ENCODE data around the gene ALDH7A1.

The ALDH7A1 gene

DNA sequence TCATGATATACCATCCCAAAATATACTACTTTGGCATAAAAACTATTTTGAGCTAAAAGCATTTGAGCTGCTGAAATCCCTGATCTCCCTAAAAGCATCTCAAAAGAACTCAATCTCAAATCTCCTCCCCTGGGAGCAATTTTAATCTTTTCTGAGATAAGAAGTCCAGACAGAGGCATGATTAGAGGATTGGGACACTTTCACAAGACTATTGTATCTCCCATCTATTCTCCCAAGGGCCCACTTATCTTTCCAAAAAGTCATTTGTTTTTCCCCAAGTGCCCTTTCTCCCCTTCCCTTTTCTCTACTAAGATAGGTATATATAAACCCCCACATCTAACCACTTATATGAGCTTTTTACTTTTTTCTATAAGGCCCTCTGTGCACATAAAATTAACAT is 79.7 kb downstream of the ALDH7A1 start:
- no peak for TF ChIP-seq CTCF (IDR thresholded peaks at IDR 0.05; ENCODE audit: borderline replicate concordance, insufficient read depth, low read depth, low read length)
- no peak overlapping the region for H3K4me3 ChIP-seq (ENCODE audit: low read depth, low read length)

DNA sequence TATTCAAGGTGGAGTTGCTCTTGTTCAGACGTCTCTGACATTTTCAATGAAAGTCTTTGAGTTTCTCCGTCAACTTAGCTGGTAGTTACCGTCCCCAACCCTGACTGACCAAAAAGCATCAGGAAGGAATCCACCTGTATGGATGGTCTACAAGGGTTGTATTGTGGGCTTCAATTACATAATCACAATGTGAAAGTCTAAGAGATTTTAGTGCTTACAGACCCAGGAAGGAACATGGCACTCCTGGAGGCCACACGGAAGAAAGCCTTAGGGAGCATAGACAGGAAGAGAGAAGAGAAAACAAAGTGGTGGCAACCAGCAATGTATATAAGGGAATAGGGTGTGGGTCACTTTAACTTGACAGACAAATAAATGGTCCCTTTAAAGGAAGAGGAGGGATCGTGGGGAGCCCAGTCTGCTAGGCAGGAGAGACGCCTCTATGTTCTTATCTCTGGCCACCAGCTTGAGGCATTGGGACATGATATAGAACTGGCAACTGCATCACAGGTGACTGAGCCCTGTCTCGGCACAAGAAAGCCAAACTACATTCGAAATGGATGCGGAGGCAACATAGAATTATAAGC is 80.4 kb downstream of the ALDH7A1 start:
- no peak for TF ChIP-seq CTCF (IDR thresholded peaks at IDR 0.05; ENCODE audit: borderline replicate concordance, insufficient read depth, low read depth, low read length)
- H3K4me3 ChIP-seq (ENCODE audit: low read depth, low read length), result no peak overlapping the region

- H3K4me3 ChIP-seq (ENCODE audit: low read depth, low read length), result no peak overlapping the region
- TF ChIP-seq CTCF (IDR thresholded peaks at IDR 0.05; ENCODE audit: borderline replicate concordance, insufficient read depth, low read depth, low read length), result no peak
Observed at GRCh38 chr5:126514131-126514557, 80.9 kb downstream of the ALDH7A1 start.

DNA sequence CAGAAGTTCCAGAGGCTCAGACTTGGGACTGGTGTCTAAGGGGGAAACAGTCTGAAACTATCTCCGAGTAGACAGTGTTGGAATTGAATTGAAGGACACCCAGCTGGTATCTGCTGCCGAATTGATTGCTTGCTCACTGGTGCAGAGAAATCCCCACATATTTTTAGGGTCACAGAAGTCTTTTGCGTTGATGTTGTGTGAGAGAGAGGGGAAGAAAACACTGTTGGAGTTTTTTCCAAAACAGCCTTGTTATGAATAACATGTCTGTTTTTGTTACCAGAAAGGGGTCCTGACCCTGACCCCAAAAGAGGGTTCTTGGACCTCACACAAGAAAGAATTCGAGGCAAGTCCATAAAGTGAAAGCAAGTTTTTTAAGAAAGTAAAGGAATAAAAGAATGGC is 81.3 kb downstream of the ALDH7A1 start:
- no peak for TF ChIP-seq CTCF (IDR thresholded peaks at IDR 0.05; ENCODE audit: borderline replicate concordance, insufficient read depth, low read depth, low read length)

GRCh38 chr5:126513302-126513701 is 81.7 kb downstream of the ALDH7A1 start:
- no peak for TF ChIP-seq CTCF (IDR thresholded peaks at IDR 0.05; ENCODE audit: borderline replicate concordance, insufficient read depth, low read depth, low read length)
- H3K4me3 ChIP-seq (ENCODE audit: low read depth, low read length), result no peak overlapping the region

More for the DNA sequence above, 81.3 kb downstream of the ALDH7A1 start:
- no peak overlapping the region for H3K4me3 ChIP-seq (ENCODE audit: low read depth, low read length)

DNA sequence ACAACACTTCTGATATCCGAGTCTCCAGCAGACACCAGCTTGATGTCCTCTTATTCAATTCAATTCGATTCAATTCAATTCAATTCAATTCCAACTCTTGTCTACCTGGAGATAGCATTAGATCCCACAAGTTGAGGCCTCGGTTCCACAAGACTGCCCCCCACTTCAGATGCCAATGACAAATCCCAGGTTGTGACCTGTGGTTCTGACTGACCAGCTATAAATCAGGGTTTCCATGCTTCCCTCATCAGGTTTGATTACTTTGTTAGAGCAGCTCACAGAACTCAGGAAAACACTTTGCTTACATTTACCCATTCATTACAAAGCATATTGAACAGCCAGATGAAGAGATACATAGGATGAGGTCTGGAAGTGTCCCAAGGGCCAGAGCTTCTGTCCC is 82.6 kb downstream of the ALDH7A1 start:
- TF ChIP-seq CTCF (IDR thresholded peaks at IDR 0.05; ENCODE audit: borderline replicate concordance, insufficient read depth, low read depth, low read length), result no peak
- H3K4me3 ChIP-seq (ENCODE audit: low read depth, low read length), result no peak overlapping the region

DNA sequence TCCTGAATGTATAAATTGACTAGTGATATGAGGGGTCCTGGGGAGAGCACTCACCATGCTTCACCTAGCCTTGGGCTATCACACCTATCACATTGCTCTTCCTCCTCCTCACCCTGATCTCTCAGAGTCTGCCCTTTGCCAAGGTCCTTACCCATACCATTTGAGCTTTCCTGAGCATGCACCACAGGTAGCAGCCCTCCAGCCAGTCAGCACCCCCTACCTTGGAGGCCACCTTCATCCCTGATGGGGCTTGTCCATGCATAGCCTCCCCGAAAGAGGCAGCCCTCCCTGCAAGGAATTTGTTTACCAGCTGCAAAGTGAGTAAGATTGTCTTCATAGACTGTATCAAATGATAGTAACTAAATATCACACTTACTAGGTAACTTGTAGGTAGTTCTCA is 83.1 kb downstream of the ALDH7A1 start:
- TF ChIP-seq CTCF (IDR thresholded peaks at IDR 0.05; ENCODE audit: borderline replicate concordance, insufficient read depth, low read depth, low read length), result no peak
- H3K4me3 ChIP-seq (ENCODE audit: low read depth, low read length), result no peak overlapping the region

Data from GM12875 (cell line).